Astrocyte of the spinal cord (primary cell): Measurements from ENCODE around the gene UGT1A9.

Source experiments
- DNase-seq: peaks from one replicate; pipeline ENCODE4 v3.0.0; 2011; ENCODE audit warnings: low read depth, low spot score
- H3K4me3 ChIP-seq: 2 replicates; pipeline ENCODE4 v1.5.1; 2011; ENCODE audit warnings: low read depth, mild to moderate bottlenecking, low read length, moderate library complexity
- CTCF ChIP-seq: IDR thresholded peaks from 2 replicates; pipeline ENCODE4 v1.5.1; 2012; ENCODE audit warnings: low read depth, mild to moderate bottlenecking, low read length, inconsistent platforms
- in situ Hi-C: cut with HindIII; loops from 2 replicates; pipeline ENCODE4 v1.10.0; 2017; ENCODE audit warnings: low sequenced_read_pairs

The UGT1A9 gene

GRCh38 chr2:233756429-233757081, 84.9 kb downstream of the UGT1A9 start:
- no peak for DNase-seq
- no peak for TF ChIP-seq CTCF
- in situ Hi-C loops: no loop called here
- no peak overlapping the region for H3K4me3 ChIP-seq

- no peak for TF ChIP-seq CTCF
- H3K4me3 ChIP-seq: no peak overlapping the region
- no peak for DNase-seq
- in situ Hi-C loops: no loop called here
Measured at GRCh38 chr2:233758141-233758540, 86.4 kb downstream of the UGT1A9 start.

GRCh38 chr2:233758849-233759248, 87.2 kb downstream of the UGT1A9 start:
- H3K4me3 ChIP-seq: no peak overlapping the region
- in situ Hi-C loops: no loop called here
- no peak for DNase-seq
- no peak for TF ChIP-seq CTCF

- no peak for DNase-seq
- H3K4me3 ChIP-seq: no peak within 1 kb of the TSS
- in situ Hi-C loops: no loop called here
- no peak for TF ChIP-seq CTCF
Measured at GRCh38 chr2:233760043-233760442, 88.3 kb downstream of the UGT1A9 start, which contains the start of gene UGT1A1. UGT1A1 (plus strand) TSS chr2:233760270; CDS start chr2:233760288, 18 bp downstream.

- TF ChIP-seq CTCF: no peak
- no peak for DNase-seq
- H3K4me3 ChIP-seq: no peak overlapping the region
- in situ Hi-C loops: no loop called here
Measured at GRCh38 chr2:233761040-233761769, 89.5 kb downstream of the UGT1A9 start.

- TF ChIP-seq CTCF: no peak
- DNase-seq: peak; percentile 35
- H3K4me3 ChIP-seq: no peak overlapping the region
- in situ Hi-C loops: no loop called here
Measured at GRCh38 chr2:233764264-233764663, 92.6 kb downstream of the UGT1A9 start.
